ENCODE measurements around the gene ANLN.
"Not testable (repeated sequence)": the region's sequence is repeated elsewhere in the genome, so short reads cannot be mapped to it uniquely, and the experiment has no call there.

Gene ANLN

DNA sequence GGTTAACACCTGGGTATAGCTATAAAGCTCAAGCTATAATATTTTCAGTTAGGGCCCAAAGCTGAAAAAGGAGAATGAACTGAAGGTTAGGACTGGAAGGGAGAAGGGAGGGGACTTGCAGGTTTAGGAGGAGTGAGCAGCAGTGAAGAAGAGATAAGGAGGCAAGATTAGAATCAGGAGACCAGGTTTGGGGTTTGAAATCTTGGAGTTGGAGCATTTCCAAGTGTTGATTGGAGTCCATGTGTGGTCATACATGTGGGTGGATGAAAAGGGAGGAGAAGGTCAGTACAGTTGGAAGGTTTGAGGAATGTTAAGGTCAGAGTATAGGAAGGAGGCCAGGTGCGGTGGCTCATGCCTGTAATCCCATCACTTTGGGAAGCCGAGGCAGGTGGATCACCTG, 8.6 kb upstream of the ANLN start:
- Histone ChIP-seq H3K9ac (ENCODE audit: low read depth, low read length) (no peak overlapping the region), H3K9me3 (ENCODE audit: control insufficient read depth, insufficient read depth, low read length) (peaks cover 4% of the 10 kb centered on the region), H3K4me3 (ENCODE audit: low read depth, low read length) (no peak overlapping the region), H3K27me3 (ENCODE audit: control insufficient read depth, insufficient read depth, low read length) (no peaks in the 10 kb centered on the region), H3K36me3 (ENCODE audit: control insufficient read depth, insufficient read depth, low read length) (no peaks in the 10 kb centered on the region), H3K4me1 (ENCODE audit: control insufficient read depth, insufficient read depth, low read length) (no peaks in the 10 kb centered on the region)

- H3K4me3 ChIP-seq (ENCODE audit: low read depth, low read length); H3K9ac ChIP-seq (ENCODE audit: low read depth, low read length); H3K9me3 ChIP-seq (ENCODE audit: control insufficient read depth, insufficient read depth, low read length); H3K4me1 ChIP-seq (ENCODE audit: control insufficient read depth, insufficient read depth, low read length); H3K36me3 ChIP-seq (ENCODE audit: control insufficient read depth, insufficient read depth, low read length); H3K27me3 ChIP-seq (ENCODE audit: control insufficient read depth, insufficient read depth, low read length): not testable (repeated sequence)
Measured at GRCh38 chr7:36383284-36383683, 6.4 kb upstream of the ANLN start.

- H3K27me3 ChIP-seq (ENCODE audit: control insufficient read depth, insufficient read depth, low read length); H3K4me3 ChIP-seq (ENCODE audit: low read depth, low read length); H3K4me1 ChIP-seq (ENCODE audit: control insufficient read depth, insufficient read depth, low read length); H3K9me3 ChIP-seq (ENCODE audit: control insufficient read depth, insufficient read depth, low read length); H3K9ac ChIP-seq (ENCODE audit: low read depth, low read length); H3K36me3 ChIP-seq (ENCODE audit: control insufficient read depth, insufficient read depth, low read length): not testable (repeated sequence)
Measured at GRCh38 chr7:36385646-36386045, 4.0 kb upstream of the ANLN start.

- H3K4me1 ChIP-seq (ENCODE audit: control insufficient read depth, insufficient read depth, low read length), result peaks cover 7% of the 10 kb centered on the region
- no peaks in the 10 kb centered on the region for H3K9me3 ChIP-seq (ENCODE audit: control insufficient read depth, insufficient read depth, low read length)
- H3K36me3 ChIP-seq (ENCODE audit: control insufficient read depth, insufficient read depth, low read length), result no peaks in the 10 kb centered on the region
- no peak overlapping the region for H3K4me3 ChIP-seq (ENCODE audit: low read depth, low read length)
- no peaks in the 10 kb centered on the region for H3K27me3 ChIP-seq (ENCODE audit: control insufficient read depth, insufficient read depth, low read length)
- H3K9ac ChIP-seq (ENCODE audit: low read depth, low read length), result no peak overlapping the region
Measured at GRCh38 chr7:36387435-36388231, 2.0 kb upstream of the ANLN start.

DNA sequence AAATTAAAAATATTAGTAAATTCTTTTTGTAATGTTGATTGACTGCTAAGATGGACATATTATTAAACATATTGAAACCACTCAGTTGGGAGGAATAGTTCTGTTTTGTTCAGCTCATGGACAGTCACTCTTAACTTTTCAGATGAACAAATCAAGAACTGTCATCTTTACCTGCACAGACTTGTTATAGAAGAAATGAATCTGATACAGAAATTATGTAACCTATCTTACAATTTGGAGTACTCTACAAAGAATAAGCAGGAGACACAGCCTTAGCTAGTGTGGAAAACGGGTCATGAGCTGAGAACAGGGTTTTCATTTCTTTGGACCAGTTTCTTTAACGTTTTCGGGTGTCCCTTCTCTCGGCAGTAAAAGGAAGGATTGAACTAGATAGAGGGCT, 1.2 kb upstream of the ANLN start:
- no peak overlapping the region for H3K9ac ChIP-seq (ENCODE audit: low read depth, low read length)
- no peaks in the 10 kb centered on the region for H3K27me3 ChIP-seq (ENCODE audit: control insufficient read depth, insufficient read depth, low read length)
- H3K4me3 ChIP-seq (ENCODE audit: low read depth, low read length), result no peak overlapping the region
- H3K36me3 ChIP-seq (ENCODE audit: control insufficient read depth, insufficient read depth, low read length), result no peaks in the 10 kb centered on the region
- H3K9me3 ChIP-seq (ENCODE audit: control insufficient read depth, insufficient read depth, low read length), result no peaks in the 10 kb centered on the region
- peaks cover 10% of the 10 kb centered on the region for H3K4me1 ChIP-seq (ENCODE audit: control insufficient read depth, insufficient read depth, low read length)

DNA sequence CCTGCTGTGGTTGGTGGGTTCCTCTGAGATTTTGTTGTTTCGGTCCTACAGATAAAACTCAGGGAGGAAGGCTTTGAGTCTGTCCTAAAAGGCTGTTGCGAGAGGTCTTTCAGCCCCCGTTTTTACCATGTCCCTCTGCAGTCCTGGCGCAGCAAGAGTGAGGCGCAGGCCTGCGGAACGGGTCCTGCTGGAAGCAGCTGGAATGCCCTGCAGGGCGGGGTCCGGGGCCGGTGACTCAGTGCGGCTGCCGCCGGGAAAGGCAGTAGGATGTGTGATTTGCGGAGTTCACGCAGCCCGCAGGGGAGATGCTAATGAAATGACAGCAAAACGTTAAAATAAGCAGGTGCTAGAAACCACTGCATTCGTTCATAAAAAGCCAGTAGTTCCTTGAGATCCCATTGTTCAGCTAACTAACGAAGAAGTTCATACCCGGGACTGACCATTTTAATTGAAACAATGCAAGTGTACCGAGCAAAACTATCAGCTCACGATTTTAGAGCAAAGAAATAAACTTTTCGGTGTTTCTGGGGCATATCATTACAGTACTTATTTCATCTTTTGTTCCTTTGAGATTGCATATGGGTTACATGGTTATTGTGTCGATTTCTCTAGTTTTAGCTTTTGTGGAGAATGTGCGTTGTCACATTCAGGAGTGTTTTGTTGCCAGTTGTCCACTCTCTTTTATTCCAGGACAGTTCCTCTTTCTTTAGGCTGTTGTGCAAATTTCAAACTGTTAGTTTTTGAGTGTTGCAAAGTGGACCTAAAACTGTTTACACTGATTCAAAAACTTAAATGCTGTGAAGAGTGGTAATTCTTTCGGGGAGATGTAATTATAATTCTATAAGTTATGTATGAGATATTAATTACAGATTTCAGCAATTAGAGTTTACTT, 783 bp downstream of the ANLN start:
- peaks cover 4% of the 10 kb centered on the region for H3K9me3 ChIP-seq (ENCODE audit: control insufficient read depth, insufficient read depth, low read length)
- peak overlapping the region; percentile 76 for H3K9ac ChIP-seq (ENCODE audit: low read depth, low read length)
- H3K36me3 ChIP-seq (ENCODE audit: control insufficient read depth, insufficient read depth, low read length), result no peaks in the 10 kb centered on the region
- no peaks in the 10 kb centered on the region for H3K27me3 ChIP-seq (ENCODE audit: control insufficient read depth, insufficient read depth, low read length)
- H3K4me3 ChIP-seq (ENCODE audit: low read depth, low read length), result peak overlapping the region; percentile 91
- H3K4me1 ChIP-seq (ENCODE audit: control insufficient read depth, insufficient read depth, low read length), result peaks cover 13% of the 10 kb centered on the region

GRCh38 chr7:36391436-36392198, 2.0 kb downstream of the ANLN start:
- H3K9me3 ChIP-seq (ENCODE audit: control insufficient read depth, insufficient read depth, low read length), result peaks cover 6% of the 10 kb centered on the region
- no peak overlapping the region for H3K9ac ChIP-seq (ENCODE audit: low read depth, low read length)
- H3K36me3 ChIP-seq (ENCODE audit: control insufficient read depth, insufficient read depth, low read length), result no peaks in the 10 kb centered on the region
- H3K27me3 ChIP-seq (ENCODE audit: control insufficient read depth, insufficient read depth, low read length), result no peaks in the 10 kb centered on the region
- H3K4me3 ChIP-seq (ENCODE audit: low read depth, low read length), result peak overlapping the region; percentile 91
- H3K4me1 ChIP-seq (ENCODE audit: control insufficient read depth, insufficient read depth, low read length), result peaks cover 13% of the 10 kb centered on the region

GRCh38 chr7:36393826-36394225, 4.2 kb downstream of the ANLN start:
- Histone ChIP-seq H3K4me1 (ENCODE audit: control insufficient read depth, insufficient read depth, low read length) (peaks cover 13% of the 10 kb centered on the region), H3K4me3 (ENCODE audit: low read depth, low read length) (no peak overlapping the region), H3K36me3 (ENCODE audit: control insufficient read depth, insufficient read depth, low read length) (no peaks in the 10 kb centered on the region), H3K9ac (ENCODE audit: low read depth, low read length) (no peak overlapping the region), H3K9me3 (ENCODE audit: control insufficient read depth, insufficient read depth, low read length) (peaks cover 6% of the 10 kb centered on the region), H3K27me3 (ENCODE audit: control insufficient read depth, insufficient read depth, low read length) (no peaks in the 10 kb centered on the region)

GRCh38 chr7:36395171-36395894, 5.7 kb downstream of the ANLN start:
- H3K4me3 ChIP-seq (ENCODE audit: low read depth, low read length), result no peak overlapping the region
- no peaks in the 10 kb centered on the region for H3K27me3 ChIP-seq (ENCODE audit: control insufficient read depth, insufficient read depth, low read length)
- peaks cover 8% of the 10 kb centered on the region for H3K36me3 ChIP-seq (ENCODE audit: control insufficient read depth, insufficient read depth, low read length)
- H3K4me1 ChIP-seq (ENCODE audit: control insufficient read depth, insufficient read depth, low read length), result peaks cover 13% of the 10 kb centered on the region
- H3K9ac ChIP-seq (ENCODE audit: low read depth, low read length), result no peak overlapping the region
- peaks cover 6% of the 10 kb centered on the region for H3K9me3 ChIP-seq (ENCODE audit: control insufficient read depth, insufficient read depth, low read length)

DNA sequence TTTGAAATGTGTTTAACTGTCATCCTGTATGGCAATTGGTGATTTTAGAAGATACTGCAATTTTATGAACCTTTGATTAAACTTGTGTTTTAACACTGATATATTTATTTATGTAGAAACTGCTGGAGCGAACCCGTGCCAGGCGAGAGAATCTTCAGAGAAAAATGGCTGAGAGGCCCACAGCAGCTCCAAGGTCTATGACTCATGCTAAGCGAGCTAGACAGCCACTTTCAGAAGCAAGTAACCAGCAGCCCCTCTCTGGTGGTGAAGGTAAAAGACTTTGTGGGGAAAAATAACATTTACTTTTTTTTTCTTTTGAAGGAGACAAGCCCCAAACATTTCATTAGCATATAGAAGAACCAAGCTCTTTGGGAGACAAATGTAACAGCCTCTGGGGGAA, 6.5 kb downstream of the ANLN start:
- peaks cover 6% of the 10 kb centered on the region for H3K9me3 ChIP-seq (ENCODE audit: control insufficient read depth, insufficient read depth, low read length)
- H3K9ac ChIP-seq (ENCODE audit: low read depth, low read length), result no peak overlapping the region
- H3K36me3 ChIP-seq (ENCODE audit: control insufficient read depth, insufficient read depth, low read length), result peaks cover 8% of the 10 kb centered on the region
- H3K4me1 ChIP-seq (ENCODE audit: control insufficient read depth, insufficient read depth, low read length), result peaks cover 13% of the 10 kb centered on the region
- H3K27me3 ChIP-seq (ENCODE audit: control insufficient read depth, insufficient read depth, low read length), result no peaks in the 10 kb centered on the region
- no peak overlapping the region for H3K4me3 ChIP-seq (ENCODE audit: low read depth, low read length)

- Histone ChIP-seq H3K9me3 (ENCODE audit: control insufficient read depth, insufficient read depth, low read length) (peaks cover 6% of the 10 kb centered on the region), H3K27me3 (ENCODE audit: control insufficient read depth, insufficient read depth, low read length) (no peaks in the 10 kb centered on the region), H3K36me3 (ENCODE audit: control insufficient read depth, insufficient read depth, low read length) (peaks cover 8% of the 10 kb centered on the region), H3K4me1 (ENCODE audit: control insufficient read depth, insufficient read depth, low read length) (no peaks in the 10 kb centered on the region), H3K9ac (ENCODE audit: low read depth, low read length) (no peak overlapping the region), H3K4me3 (ENCODE audit: low read depth, low read length) (no peak overlapping the region)
Measured at GRCh38 chr7:36400036-36400435, 10.4 kb downstream of the ANLN start.

Measured in iPS-15b (cell line).